GM12878 (cell line): Measurements from ENCODE around the gene CCDC12. TPM values are rescaled to one million over a fixed set of nuclear protein-coding genes. Genes with fewer than 3 reads are reported as not detected.
A peak's percentile ranks its signal among the peaks of the same experiment; 100 is the strongest.

Experiments used
- ATAC-seq: fragments of 200-7000 bp; cut with Tn5 transposase; 3 replicates; pipeline ENCODE4 v1.9.1; 2020; ENCODE audit warnings: mild to moderate bottlenecking, moderate library complexity
- BruUV-seq: library from RNA; stranded (reverse); fragments of 400-500 nt; replicated peaks from 2 replicates; lab custom pipeline; 2021; lab: Mats Ljungman, UMichigan
- CTCF ChIA-PET: fragments of 300-600 bp; sonication (Branson Sonifier 250); formaldehyde crosslinking; extraction: SDS; loops from one replicate; lab custom pipeline; 2021; ENCODE audit warnings: inconsistent platforms; lab: Yijun Ruan, JAX
- POLR2A ChIA-PET: fragments of 350-600 bp; formaldehyde crosslinking; extraction: SDS; loops from one replicate; lab custom pipeline; 2021; ENCODE audit warnings: inconsistent platforms; lab: Charles Lee
- RAD21 ChIA-PET: fragments of 300-600 bp; sonication (Branson Sonifier 250); formaldehyde crosslinking; loops from one replicate; lab custom pipeline; 2023; ENCODE audit warnings: antibody characterized with exemption; ENCODE audit not compliant: unreplicated experiment; lab: Charles Lee
- SMC1A ChIA-PET: fragments of 300-600 bp; sonication (Branson Sonifier 250); formaldehyde crosslinking; loops from one replicate; lab custom pipeline; 2023; ENCODE audit not compliant: unreplicated experiment, uncharacterized antibody; lab: Charles Lee
- DNase-seq: peaks from one replicate; pipeline ENCODE4 v3.0.0-alpha.2; 2011; ENCODE audit warnings: low read depth, low spot score
- FAIRE-seq: peaks from 3 replicates; lab custom pipeline; 2011; peaks lifted over from hg19 to GRCh38; lab: Jason Lieb, UNC
- H2AFZ ChIP-seq: 2 replicates; pipeline ENCODE4 v1.6.0; 2011; ENCODE audit warnings: low read depth, low read length, control low read depth; ENCODE audit not compliant: control insufficient read depth
- H3K27ac ChIP-seq: 2 replicates; pipeline ENCODE4 v1.5.1; 2011; ENCODE audit warnings: control low read depth; ENCODE audit not compliant: control insufficient read depth, insufficient read depth
- H3K27me3 ChIP-seq, 2 experiments: replicated peaks in 1 of 2; 2 replicates each; pipeline versions ENCODE4 v1.6.0 to v1.6.1; 2011; ENCODE audit warnings: low read length in 1 of 2; ENCODE audit not compliant: control insufficient read depth in 2 of 2, insufficient read depth in 2 of 2
- H3K36me3 ChIP-seq, 2 experiments: 2 replicates each; pipeline ENCODE4 v1.5.1; 2011; ENCODE audit warnings: low read length in 1 of 2; ENCODE audit not compliant: control insufficient read depth in 2 of 2, insufficient read depth in 2 of 2
- H3K4me1 ChIP-seq: 2 replicates; pipeline ENCODE4 v1.6.1; 2011; ENCODE audit warnings: mild to moderate bottlenecking, low read length, moderate library complexity, mixed read lengths; ENCODE audit not compliant: control insufficient read depth, insufficient read depth
- H3K4me2 ChIP-seq: 2 replicates; pipeline ENCODE4 v1.6.0; 2011; ENCODE audit warnings: control low read depth; ENCODE audit not compliant: control insufficient read depth, insufficient read depth
- H3K4me3 ChIP-seq: fragments of 200-600 bp; sonication (generic); 2 replicates; pipeline ENCODE4 v1.5.1; 2016
- H3K79me2 ChIP-seq: 2 replicates; pipeline ENCODE4 v1.6.0; 2011; ENCODE audit warnings: low read length; ENCODE audit not compliant: control insufficient read depth, insufficient read depth
- H3K9ac ChIP-seq: 2 replicates; pipeline ENCODE4 v1.8.0; 2011; ENCODE audit warnings: low read length, control low read depth, mixed read lengths; ENCODE audit not compliant: control insufficient read depth, insufficient read depth
- H3K9me3 ChIP-seq: replicated peaks from 3 replicates; pipeline ENCODE4 v1.5.1; 2011; ENCODE audit warnings: mild to moderate bottlenecking, low read length; ENCODE audit not compliant: control insufficient read depth, insufficient read depth
- H4K20me1 ChIP-seq: 2 replicates; pipeline ENCODE4 v1.6.0; 2011; ENCODE audit not compliant: control insufficient read depth, insufficient read depth
- CHD4 ChIP-seq: fragments of 200-600 bp; sonication (generic); IDR thresholded peaks from 2 replicates; pipeline ENCODE4 v1.6.1; 2016; ENCODE audit warnings: mild to moderate bottlenecking
- CREB1 ChIP-seq: IDR thresholded peaks from 2 replicates; pipeline ENCODE4 v1.6.1; 2012; ENCODE audit warnings: low read depth, mild to moderate bottlenecking, inconsistent platforms
- DPF2 ChIP-seq: fragments of 450-650 bp; IDR thresholded peaks from 2 replicates; pipeline ENCODE4 v1.6.1; 2017; ENCODE audit warnings: mild to moderate bottlenecking
- HDAC6 ChIP-seq: fragments of 200-600 bp; sonication (generic); IDR thresholded peaks from one replicate; pipeline ENCODE4 v1.8.0; 2017; ENCODE audit warnings: antibody characterized with exemption; ENCODE audit not compliant: unreplicated experiment
- POLR2A ChIP-seq: IDR thresholded peaks from 2 replicates; pipeline ENCODE4 v1.6.1; 2011; ENCODE audit warnings: low read depth, mild to moderate bottlenecking, low read length
- SUZ12 ChIP-seq: fragments of 200-600 bp; sonication (generic); IDR thresholded peaks from one replicate; pipeline ENCODE4 v1.6.1; 2018; ENCODE audit warnings: antibody characterized with exemption, mild to moderate bottlenecking; ENCODE audit not compliant: unreplicated experiment
- WGBS: methylation state at CpG from one replicate; pipeline ENCODE4 v1.1.6; 2016; ENCODE audit warnings: low lambda C conversion rate; ENCODE audit not compliant: insufficient replicate concordance, insufficient coverage; ENCODE audit errors: missing lambda C conversion rate; 5-methylcytosine and 5-hydroxymethylcytosine counted together
- in situ Hi-C: fragments of 300-500 bp; cut with MboI; formaldehyde crosslinking; loops from 9 replicates; pipeline ENCODE4 v1.14.3; 2018; ENCODE audit warnings: mixed read lengths
- intact Hi-C: fragments of 100-400 bp; cut with micrococcal nuclease; formaldehyde crosslinking; loops from one replicate; pipeline ENCODE4 v1.14.2; 2022; ENCODE audit not compliant: unreplicated experiment
- polyA plus RNA-seq, 11 experiments: library from polyadenylated mRNA; depleted of rRNA in 4 of 11; unstranded in 6 of 11; stranded (reverse) in 5 of 11; fragments of >200 nt; fragmentation: Nextera tagmentation in 4 of 11; fragmentation: Illumina TruSeq in 1 of 11; extraction: Ambion mirVana in 4 of 11; extraction: Trizol in 1 of 11; gene quantifications; 1 replicate in 1 of 11; 2 replicates in 10 of 11; pipeline versions ENCODE4 v1.2.1 to v1.2.3, GENCODE V29; 2011 to 2016; ENCODE audit warnings: inconsistent platforms in 2 of 11, missing spikeins in 2 of 11, low read depth in 1 of 11
- total RNA-seq, 4 experiments: library from RNA; depleted of rRNA in 3 of 4; stranded (reverse); fragments of >200 nt in 3 of 4; fragmentation: Illumina TruSeq in 1 of 4; extraction: Trizol in 1 of 4; gene quantifications; 2 replicates each; pipeline versions ENCODE4 v1.2.1 to v1.2.3, GENCODE V29; 2013 to 2021
- TF ChIP-seq, protein P1 (sequence below): fragments of 450-650 bp; IDR thresholded peaks from 2 replicates; pipeline ENCODE4 v1.6.1; 2017; ENCODE audit warnings: mild to moderate bottlenecking, moderate library complexity
- TF ChIP-seq, protein P2 (sequence below): IDR thresholded peaks from 2 replicates; pipeline ENCODE4 v1.6.1; 2011; ENCODE audit warnings: borderline replicate concordance, low read depth, mild to moderate bottlenecking, moderate library complexity, low read length; ENCODE audit not compliant: insufficient read depth, poor library complexity, severe bottlenecking

CCDC12 gene
- total and polyA plus RNA-seq, 10 of the 15 experiments (the other 5 are each of a cell fraction or from before 2014, with no cell fraction given) = 9.2 to 91.4 (median 61.3) TPM

- intact Hi-C loops = no loop called here
- Histone ChIP-seq H3K27ac (no peak overlapping the region), H2AFZ (no peak overlapping the region), H3K27me3 (no peaks in the 10 kb centered on the region), H4K20me1 (no peaks in the 10 kb centered on the region), H3K9me3 (no peaks in the 10 kb centered on the region), H3K36me3 (peaks cover 23 to 52% of the 10 kb centered on the region in 2 experiments; a peak in 3 of 4 replicates), H3K79me2 (no peaks in the 10 kb centered on the region), H3K4me3 (no peak overlapping the region), H3K4me1 (peaks cover 5% of the 10 kb centered on the region; the same call in 1 of the 2 replicates), H3K4me2 (no peak overlapping the region), H3K9ac (no peak overlapping the region)
- no peak for DNase-seq
- POLR2A ChIA-PET = no interaction called here
- SMC1A ChIA-PET = interaction anchor here (0.6 to 1.0 kb wide), 2 partner anchors 15 to 216 kb away, joined by 3 read pairs; no protein-coding TSS in a partner anchor
- in situ Hi-C loops = no loop called here
- FAIRE-seq = no peak
- BruUV-seq = TSS peak; percentile 32
- no peak for ATAC-seq
- CTCF ChIA-PET = interaction anchor here (1.7 kb wide), 1 partner anchor 309 kb away, joined by 3 read pairs; no protein-coding TSS in a partner anchor
- RAD21 ChIA-PET = no interaction called here
- 90% methylated on average over 31 of the region's 32 CpGs for WGBS
- TF ChIP-seq POLR2A = peak; percentile 18; the same call in 1 of the 2 replicates
- TF ChIP-seq HDAC6 = no peak
- no peak for TF ChIP-seq CREB1
- TF ChIP-seq DPF2 = no peak
Measured at GRCh38 chr3:47005212-47006144, 28.9 kb upstream of the CCDC12 start.

DNA sequence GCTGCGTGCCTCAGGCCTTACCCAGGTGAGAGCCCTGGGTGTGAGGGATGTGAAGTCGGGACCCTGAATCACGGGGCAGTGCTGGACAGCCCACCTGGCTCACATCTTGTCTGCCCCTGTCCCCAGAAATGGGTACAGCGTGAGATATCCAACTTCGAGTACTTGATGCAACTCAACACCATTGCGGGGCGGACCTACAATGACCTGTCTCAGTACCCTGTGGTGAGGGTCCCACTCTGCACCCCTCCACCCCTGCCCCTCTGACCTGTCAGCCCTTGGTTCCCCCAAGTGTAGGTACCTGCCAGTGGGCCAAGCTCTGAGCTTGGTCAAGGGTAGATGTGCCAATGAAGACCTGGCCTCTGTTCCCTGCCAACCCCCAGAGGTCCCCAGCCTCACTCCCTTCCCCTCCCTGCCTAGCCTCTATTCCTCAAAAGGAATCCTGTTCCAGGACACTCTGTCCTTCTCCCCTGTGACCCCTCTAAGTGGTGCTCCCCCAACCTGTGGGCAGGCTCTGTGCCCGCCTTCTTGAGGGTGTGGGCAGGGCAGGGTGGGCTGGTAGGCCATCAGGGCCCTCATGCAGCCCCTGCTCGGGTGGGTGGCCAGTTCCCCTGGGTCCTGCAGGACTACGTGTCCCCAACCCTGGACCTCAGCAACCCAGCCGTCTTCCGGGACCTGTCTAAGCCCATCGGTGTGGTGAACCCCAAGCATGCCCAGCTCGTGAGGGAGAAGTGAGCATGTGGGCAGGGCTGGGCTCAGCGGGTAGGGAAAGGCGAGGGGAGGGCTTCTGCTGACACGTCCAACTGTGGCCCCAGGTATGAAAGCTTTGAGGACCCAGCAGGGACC is 28.0 kb upstream of the CCDC12 start:
- ChIA-PET SMC1A (interaction anchor here (0.6 kb wide), 1 partner anchor 217 kb away, joined by 3 read pairs; no protein-coding TSS in a partner anchor), CTCF (no interaction called here), RAD21 (no interaction called here), POLR2A (no interaction called here)
- 95% methylated on average over 17 of the region's 17 CpGs for WGBS
- BruUV-seq = no TSS peak
- Histone ChIP-seq H3K27ac (no peak overlapping the region), H3K4me2 (no peak overlapping the region), H3K36me3 (peaks cover 23 to 54% of the 10 kb centered on the region in 2 experiments; a peak in 3 of 4 replicates), H3K27me3 (no peaks in the 10 kb centered on the region), H3K9ac (no peak overlapping the region), H3K4me1 (no peaks in the 10 kb centered on the region), H3K4me3 (no peak overlapping the region), H4K20me1 (no peaks in the 10 kb centered on the region), H3K9me3 (no peaks in the 10 kb centered on the region), H2AFZ (no peak overlapping the region), H3K79me2 (no peaks in the 10 kb centered on the region)
- in situ Hi-C loops = no loop called here
- intact Hi-C loops = no loop called here
- ATAC-seq (no peak), DNase-seq (no peak), FAIRE-seq (no peak)
- TF ChIP-seq, protein P1, sequence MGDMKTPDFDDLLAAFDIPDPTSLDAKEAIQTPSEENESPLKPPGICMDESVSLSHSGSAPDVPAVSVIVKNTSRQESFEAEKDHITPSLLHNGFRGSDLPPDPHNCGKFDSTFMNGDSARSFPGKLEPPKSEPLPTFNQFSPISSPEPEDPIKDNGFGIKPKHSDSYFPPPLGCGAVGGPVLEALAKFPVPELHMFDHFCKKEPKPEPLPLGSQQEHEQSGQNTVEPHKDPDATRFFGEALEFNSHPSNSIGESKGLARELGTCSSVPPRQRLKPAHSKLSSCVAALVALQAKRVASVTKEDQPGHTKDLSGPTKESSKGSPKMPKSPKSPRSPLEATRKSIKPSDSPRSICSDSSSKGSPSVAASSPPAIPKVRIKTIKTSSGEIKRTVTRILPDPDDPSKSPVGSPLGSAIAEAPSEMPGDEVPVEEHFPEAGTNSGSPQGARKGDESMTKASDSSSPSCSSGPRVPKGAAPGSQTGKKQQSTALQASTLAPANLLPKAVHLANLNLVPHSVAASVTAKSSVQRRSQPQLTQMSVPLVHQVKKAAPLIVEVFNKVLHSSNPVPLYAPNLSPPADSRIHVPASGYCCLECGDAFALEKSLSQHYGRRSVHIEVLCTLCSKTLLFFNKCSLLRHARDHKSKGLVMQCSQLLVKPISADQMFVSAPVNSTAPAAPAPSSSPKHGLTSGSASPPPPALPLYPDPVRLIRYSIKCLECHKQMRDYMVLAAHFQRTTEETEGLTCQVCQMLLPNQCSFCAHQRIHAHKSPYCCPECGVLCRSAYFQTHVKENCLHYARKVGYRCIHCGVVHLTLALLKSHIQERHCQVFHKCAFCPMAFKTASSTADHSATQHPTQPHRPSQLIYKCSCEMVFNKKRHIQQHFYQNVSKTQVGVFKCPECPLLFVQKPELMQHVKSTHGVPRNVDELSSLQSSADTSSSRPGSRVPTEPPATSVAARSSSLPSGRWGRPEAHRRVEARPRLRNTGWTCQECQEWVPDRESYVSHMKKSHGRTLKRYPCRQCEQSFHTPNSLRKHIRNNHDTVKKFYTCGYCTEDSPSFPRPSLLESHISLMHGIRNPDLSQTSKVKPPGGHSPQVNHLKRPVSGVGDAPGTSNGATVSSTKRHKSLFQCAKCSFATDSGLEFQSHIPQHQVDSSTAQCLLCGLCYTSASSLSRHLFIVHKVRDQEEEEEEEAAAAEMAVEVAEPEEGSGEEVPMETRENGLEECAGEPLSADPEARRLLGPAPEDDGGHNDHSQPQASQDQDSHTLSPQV = no peak
- TF ChIP-seq, protein P2, sequence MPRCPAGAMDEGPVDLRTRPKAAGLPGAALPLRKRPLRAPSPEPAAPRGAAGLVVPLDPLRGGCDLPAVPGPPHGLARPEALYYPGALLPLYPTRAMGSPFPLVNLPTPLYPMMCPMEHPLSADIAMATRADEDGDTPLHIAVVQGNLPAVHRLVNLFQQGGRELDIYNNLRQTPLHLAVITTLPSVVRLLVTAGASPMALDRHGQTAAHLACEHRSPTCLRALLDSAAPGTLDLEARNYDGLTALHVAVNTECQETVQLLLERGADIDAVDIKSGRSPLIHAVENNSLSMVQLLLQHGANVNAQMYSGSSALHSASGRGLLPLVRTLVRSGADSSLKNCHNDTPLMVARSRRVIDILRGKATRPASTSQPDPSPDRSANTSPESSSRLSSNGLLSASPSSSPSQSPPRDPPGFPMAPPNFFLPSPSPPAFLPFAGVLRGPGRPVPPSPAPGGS = no peak
- no peak for TF ChIP-seq SUZ12
- no peak for TF ChIP-seq CHD4
